Neural progenitor cell (in vitro differentiated cells): ENCODE results near the gene FAM53C. TPM values are rescaled to one million over a fixed set of nuclear protein-coding genes. Genes with fewer than 3 reads are reported as not detected.

Experiments
- DNase-seq: peaks from one replicate; pipeline ENCODE4 v3.0.0-alpha.2; 2016; ENCODE audit warnings: low spot score
- H2AFZ ChIP-seq: fragments of 200-600 bp; sonication (generic); replicated peaks from 2 replicates; pipeline ENCODE4 v1.6.1; 2016; ENCODE audit warnings: antibody characterized with exemption
- H3F3A ChIP-seq: fragments of 200-600 bp; sonication (generic); 2 replicates; pipeline ENCODE4 v1.6.1; 2016; ENCODE audit warnings: antibody characterized with exemption, low read depth
- H3K27ac ChIP-seq: fragments of 200-600 bp; sonication (generic); 2 replicates; pipeline ENCODE4 v1.5.1; 2016; ENCODE audit warnings: mild to moderate bottlenecking
- H3K27me3 ChIP-seq: fragments of 200-600 bp; sonication (generic); 2 replicates; pipeline ENCODE4 v1.6.1; 2016; ENCODE audit warnings: mild to moderate bottlenecking, moderate library complexity
- H3K36me3 ChIP-seq: fragments of 200-600 bp; sonication (generic); 2 replicates; pipeline ENCODE4 v1.5.1; 2016
- H3K4me1 ChIP-seq: fragments of 200-600 bp; sonication (generic); 2 replicates; pipeline ENCODE4 v1.6.1; 2016; ENCODE audit warnings: mixed run types
- H3K4me2 ChIP-seq: fragments of 200-600 bp; sonication (generic); 2 replicates; pipeline ENCODE4 v1.6.1; 2016
- H3K4me3 ChIP-seq: fragments of 200-600 bp; sonication (generic); 2 replicates; pipeline ENCODE4 v1.5.1; 2016
- H3K79me2 ChIP-seq: fragments of 200-600 bp; sonication (generic); 2 replicates; pipeline ENCODE4 v1.6.1; 2016; ENCODE audit warnings: low read depth
- H3K9ac ChIP-seq: fragments of 200-600 bp; sonication (generic); 2 replicates; pipeline ENCODE4 v1.6.1; 2016
- H3K9me3 ChIP-seq: fragments of 200-600 bp; sonication (generic); 2 replicates; pipeline ENCODE4 v1.5.1; 2016; ENCODE audit warnings: low read depth
- H4K20me1 ChIP-seq: fragments of 200-600 bp; sonication (generic); 2 replicates; pipeline ENCODE4 v1.6.1; 2016; ENCODE audit warnings: low read depth
- H3K27ac Mint-ChIP-seq: 3 replicates; pipeline ENCODE4 v1.8.0; 2021; ENCODE audit warnings: mixed read lengths
- H3K27me3 Mint-ChIP-seq: 2 replicates; pipeline ENCODE4 v1.8.0; 2022; ENCODE audit warnings: low read depth, mild to moderate bottlenecking, inconsistent platforms, moderate library complexity, mixed read lengths; ENCODE audit not compliant: insufficient read depth
- H3K36me3 Mint-ChIP-seq: 3 replicates; pipeline ENCODE4 v1.8.0; 2021; ENCODE audit warnings: mixed read lengths
- H3K4me1 Mint-ChIP-seq: 3 replicates; pipeline ENCODE4 v1.8.0; 2021; ENCODE audit warnings: mixed read lengths
- H3K4me3 Mint-ChIP-seq: 3 replicates; pipeline ENCODE4 v1.8.0; 2021; ENCODE audit warnings: mild to moderate bottlenecking, moderate library complexity, mixed read lengths
- H3K9me3 Mint-ChIP-seq: 3 replicates; pipeline ENCODE4 v1.8.0; 2020; ENCODE audit warnings: mixed read lengths
- CTCF ChIP-seq: fragments of 200-600 bp; sonication (generic); IDR thresholded peaks from 2 replicates; pipeline ENCODE4 v1.5.1; 2017; ENCODE audit warnings: antibody characterized with exemption, mild to moderate bottlenecking
- EZH2 ChIP-seq: fragments of 200-600 bp; sonication (generic); IDR thresholded peaks from 2 replicates; pipeline ENCODE4 v1.6.1; 2017; ENCODE audit warnings: antibody characterized with exemption, mild to moderate bottlenecking, moderate library complexity
- EZH2phosphoT487 ChIP-seq: fragments of 200-600 bp; sonication (generic); IDR thresholded peaks from 2 replicates; pipeline ENCODE4 v1.6.1; 2017; ENCODE audit warnings: antibody characterized with exemption
- total RNA-seq: library from RNA; depleted of rRNA; stranded (reverse); fragments of >200 nt; gene quantifications from 2 replicates; pipeline ENCODE4 v1.2.3, GENCODE V29; 2015; ENCODE audit warnings: low replicate concordance

Gene FAM53C
- total RNA-seq, 1 donor from 2014 or later, result 68.0 TPM

- Histone ChIP-seq H3K9me3 (no peaks in the 10 kb centered on the region), H3K27me3 (no peaks in the 10 kb centered on the region), H3K27ac (peak overlapping the region; percentile 84), H2AFZ (no peak overlapping the region), H4K20me1 (peaks cover 45% of the 10 kb centered on the region), H3F3A (peaks cover 53% of the 10 kb centered on the region), H3K9ac (peak overlapping the region; percentile 91), H3K4me1 (peaks cover 16% of the 10 kb centered on the region), H3K4me3 (peak overlapping the region; percentile 100), H3K79me2 (peaks cover 53% of the 10 kb centered on the region), H3K36me3 (no peaks in the 10 kb centered on the region), H3K4me2 (peak overlapping the region; percentile 96)
- peak overlapping the region; percentile 97 for H3K4me3 Mint-ChIP-seq
- peak overlapping the region; percentile 93 for H3K27ac Mint-ChIP-seq
- DNase-seq, result peak; percentile 79
- H3K9me3 Mint-ChIP-seq, result peaks cover 9% of the 10 kb centered on the region
- TF ChIP-seq EZH2, result no peak
- TF ChIP-seq CTCF, result peak; percentile 31
- H3K36me3 Mint-ChIP-seq, result peaks cover 30% of the 10 kb centered on the region
- H3K4me1 Mint-ChIP-seq, result peaks cover 25% of the 10 kb centered on the region
- H3K27me3 Mint-ChIP-seq, result peaks cover 6% of the 10 kb centered on the region
These were observed 14.9 kb downstream of the FAM53C start for GRCh38 chr5:138352722-138353559.

- Histone ChIP-seq H3K9ac (peak overlapping the region; percentile 91), H3K36me3 (no peaks in the 10 kb centered on the region), H3F3A (peaks cover 53% of the 10 kb centered on the region), H3K27me3 (no peaks in the 10 kb centered on the region), H3K27ac (peak overlapping the region; percentile 84), H2AFZ (no peak overlapping the region), H3K79me2 (peaks cover 60% of the 10 kb centered on the region), H4K20me1 (peaks cover 50% of the 10 kb centered on the region), H3K4me2 (peak overlapping the region; percentile 96), H3K9me3 (no peaks in the 10 kb centered on the region), H3K4me3 (peak overlapping the region; percentile 100), H3K4me1 (peaks cover 16% of the 10 kb centered on the region)
- TF ChIP-seq EZH2 (no peak), CTCF (no peak), EZH2phosphoT487 (no peak)
- H3K4me1 Mint-ChIP-seq, result peaks cover 25% of the 10 kb centered on the region
- peak overlapping the region; percentile 93 for H3K27ac Mint-ChIP-seq
- peaks cover 9% of the 10 kb centered on the region for H3K9me3 Mint-ChIP-seq
- peaks cover 28% of the 10 kb centered on the region for H3K36me3 Mint-ChIP-seq
- peak overlapping the region; percentile 97 for H3K4me3 Mint-ChIP-seq
- H3K27me3 Mint-ChIP-seq, result peaks cover 6% of the 10 kb centered on the region
- no peak for DNase-seq
These were observed 15.6 kb downstream of the FAM53C start for GRCh38 chr5:138353560-138354080.

GRCh38 chr5:138354387-138354786 lies 16.3 kb downstream of the FAM53C start:
- Mint-ChIP-seq H3K4me3 (peak overlapping the region; percentile 97), H3K9me3 (peaks cover 9% of the 10 kb centered on the region), H3K27me3 (peaks cover 6% of the 10 kb centered on the region), H3K36me3 (peaks cover 25% of the 10 kb centered on the region), H3K27ac (peak overlapping the region; percentile 93), H3K4me1 (peaks cover 25% of the 10 kb centered on the region)
- H3K4me3 ChIP-seq, result peak overlapping the region; percentile 100
- TF ChIP-seq CTCF (no peak), EZH2phosphoT487 (no peak)
- peak; percentile 45 for DNase-seq
- H3K9me3 ChIP-seq, result no peaks in the 10 kb centered on the region
- H3K27me3 ChIP-seq, result no peaks in the 10 kb centered on the region
- H3K9ac ChIP-seq, result peak overlapping the region; percentile 21
- peak overlapping the region; percentile 96 for H3K4me2 ChIP-seq
- H3F3A ChIP-seq, result peaks cover 46% of the 10 kb centered on the region
- peaks cover 68% of the 10 kb centered on the region for H3K79me2 ChIP-seq
- peaks cover 55% of the 10 kb centered on the region for H4K20me1 ChIP-seq
- H3K4me1 ChIP-seq, result peaks cover 16% of the 10 kb centered on the region
- H2AFZ ChIP-seq, result no peak overlapping the region
- peak overlapping the region; percentile 38 for H3K27ac ChIP-seq
- no peaks in the 10 kb centered on the region for H3K36me3 ChIP-seq
